Sigmoid colon (tissue), 4 donors: ENCODE data around the gene ANKS6.

Source experiments
- EP300 ChIP-seq, 4 donors: sonication (generic); formaldehyde crosslinking; IDR thresholded peaks; one replicate each; pipeline ENCODE4 v1.6.1; 2017; ENCODE audit warnings: antibody characterized with exemption in 4 of 4
- POLR2A ChIP-seq, 2 donors: fragments of 450-650 bp; IDR thresholded peaks; one replicate each; pipeline ENCODE4 v1.6.1; 2016; ENCODE audit warnings: antibody characterized with exemption in 2 of 2, mild to moderate bottlenecking in 2 of 2, moderate library complexity in 2 of 2
- POLR2AphosphoS5 ChIP-seq, 4 donors: sonication (generic); formaldehyde crosslinking; IDR thresholded peaks; one replicate each; pipeline ENCODE4 v1.6.1; 2017; ENCODE audit warnings: antibody characterized with exemption in 4 of 4
- TF ChIP-seq, protein P1 (sequence below), 4 experiments: fragments of 450-650 bp in 3 of 4; fragments of 200-600 bp in 1 of 4; IDR thresholded peaks; one replicate each; pipeline ENCODE4 v1.5.1; 2016 to 2019; ENCODE audit warnings: antibody characterized with exemption in 4 of 4, mild to moderate bottlenecking in 3 of 4, moderate library complexity in 2 of 4

DNA sequence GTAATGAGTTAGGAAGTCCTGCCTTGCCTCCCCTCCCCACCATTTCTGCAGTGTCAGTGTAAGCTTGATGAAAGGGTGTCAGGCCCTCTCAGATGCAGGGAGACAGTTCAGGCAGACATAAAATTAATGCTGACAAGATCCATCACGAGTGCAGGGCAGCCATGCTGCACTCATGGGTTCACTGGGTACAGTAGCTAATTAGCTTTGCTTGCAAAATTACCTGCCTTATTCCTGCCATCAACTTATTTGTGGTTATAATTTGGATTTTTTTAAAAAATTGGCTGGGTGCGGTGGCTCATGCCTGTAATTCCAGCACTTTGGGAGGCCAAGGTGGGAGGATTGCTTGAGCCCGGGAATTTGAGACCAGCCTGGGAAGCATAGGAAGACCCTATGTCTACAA, 29.1 kb upstream of the ANKS6 start:
- TF ChIP-seq, protein P1, sequence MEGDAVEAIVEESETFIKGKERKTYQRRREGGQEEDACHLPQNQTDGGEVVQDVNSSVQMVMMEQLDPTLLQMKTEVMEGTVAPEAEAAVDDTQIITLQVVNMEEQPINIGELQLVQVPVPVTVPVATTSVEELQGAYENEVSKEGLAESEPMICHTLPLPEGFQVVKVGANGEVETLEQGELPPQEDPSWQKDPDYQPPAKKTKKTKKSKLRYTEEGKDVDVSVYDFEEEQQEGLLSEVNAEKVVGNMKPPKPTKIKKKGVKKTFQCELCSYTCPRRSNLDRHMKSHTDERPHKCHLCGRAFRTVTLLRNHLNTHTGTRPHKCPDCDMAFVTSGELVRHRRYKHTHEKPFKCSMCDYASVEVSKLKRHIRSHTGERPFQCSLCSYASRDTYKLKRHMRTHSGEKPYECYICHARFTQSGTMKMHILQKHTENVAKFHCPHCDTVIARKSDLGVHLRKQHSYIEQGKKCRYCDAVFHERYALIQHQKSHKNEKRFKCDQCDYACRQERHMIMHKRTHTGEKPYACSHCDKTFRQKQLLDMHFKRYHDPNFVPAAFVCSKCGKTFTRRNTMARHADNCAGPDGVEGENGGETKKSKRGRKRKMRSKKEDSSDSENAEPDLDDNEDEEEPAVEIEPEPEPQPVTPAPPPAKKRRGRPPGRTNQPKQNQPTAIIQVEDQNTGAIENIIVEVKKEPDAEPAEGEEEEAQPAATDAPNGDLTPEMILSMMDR (IDR thresholded peaks at IDR 0.05), result no peak
- TF ChIP-seq POLR2A (IDR thresholded peaks at IDR 0.05) (no peak), POLR2AphosphoS5 (IDR thresholded peaks at IDR 0.05) (no peak), EP300 (IDR thresholded peaks at IDR 0.05) (no peak)
